GM19023 (cell line): ENCODE measurements around the gene FYB1.

Experiments
- ATAC-seq: cut with Tn5 transposase; IDR thresholded peaks from one replicate; pipeline ENCODE4 v1.9.1; 2021; ENCODE audit warnings: mild to moderate bottlenecking, moderate library complexity; ENCODE audit not compliant: unreplicated experiment

Gene FYB1

GRCh38 chr5:39164016-39164415 is 55.3 kb downstream of the FYB1 start:
- no peak for ATAC-seq

- ATAC-seq = no peak
These were observed 57.8 kb downstream of the FYB1 start for GRCh38 chr5:39161578-39161977.

DNA sequence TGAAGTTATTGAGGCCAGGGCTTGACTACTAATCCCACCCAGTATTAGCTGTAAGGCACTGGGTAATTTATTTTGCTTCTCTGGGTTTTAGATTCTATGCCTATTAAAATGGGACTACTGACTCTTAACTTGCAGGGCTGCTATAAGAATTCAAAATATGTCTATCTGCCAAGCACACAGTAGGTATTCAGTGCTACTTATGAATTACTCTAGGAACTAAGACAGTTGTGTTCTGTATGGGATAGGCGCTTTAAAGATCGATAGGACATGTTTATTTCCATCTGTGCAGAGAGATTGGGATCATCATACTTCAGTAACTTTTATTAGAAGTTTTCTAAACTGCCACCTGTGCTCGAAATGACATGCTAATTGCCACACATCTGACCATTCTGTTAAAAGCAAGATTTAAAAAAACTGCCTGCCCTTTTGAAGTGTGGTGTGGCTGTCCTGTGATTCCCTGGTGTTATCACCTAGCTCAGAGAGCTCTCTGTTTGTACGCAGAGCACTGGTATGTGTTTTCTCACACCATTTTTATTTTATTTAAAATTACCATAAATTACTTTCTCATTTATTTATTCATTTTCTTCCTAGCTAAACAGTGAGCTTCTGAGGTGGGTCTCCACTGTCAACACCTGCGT is 58.7 kb downstream of the FYB1 start:
- no peak for ATAC-seq

DNA sequence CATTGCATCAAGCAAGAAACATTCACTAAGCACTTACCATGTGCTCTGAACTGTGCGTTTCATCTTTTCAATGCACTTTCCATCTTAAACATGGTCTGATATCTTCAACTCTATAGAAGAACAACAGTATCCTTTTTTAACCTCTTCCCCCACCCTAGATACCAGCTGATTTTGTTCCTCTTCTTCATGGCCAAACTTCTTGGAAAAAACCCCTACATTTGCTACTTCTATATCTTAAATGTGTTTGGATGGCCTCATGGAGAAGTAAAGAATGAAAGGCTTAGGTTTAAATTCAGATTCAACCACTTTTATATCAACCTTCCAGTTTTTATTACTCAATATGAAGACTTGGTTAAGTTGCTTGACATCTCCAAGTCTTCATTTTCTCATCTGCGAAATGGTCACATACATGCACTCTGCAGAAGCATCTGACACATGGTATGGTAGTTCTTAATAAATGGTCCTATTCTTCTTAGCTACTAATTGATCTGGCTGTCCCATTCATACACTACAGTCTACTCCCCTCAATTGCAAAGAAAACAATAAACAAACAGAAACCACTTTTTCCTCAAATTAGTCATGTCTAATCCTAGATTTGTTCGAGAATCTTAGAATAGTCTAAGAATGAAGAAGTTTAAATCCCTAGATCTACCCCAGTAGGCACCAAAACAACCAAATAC is 59.4 kb downstream of the FYB1 start:
- ATAC-seq = no peak

DNA sequence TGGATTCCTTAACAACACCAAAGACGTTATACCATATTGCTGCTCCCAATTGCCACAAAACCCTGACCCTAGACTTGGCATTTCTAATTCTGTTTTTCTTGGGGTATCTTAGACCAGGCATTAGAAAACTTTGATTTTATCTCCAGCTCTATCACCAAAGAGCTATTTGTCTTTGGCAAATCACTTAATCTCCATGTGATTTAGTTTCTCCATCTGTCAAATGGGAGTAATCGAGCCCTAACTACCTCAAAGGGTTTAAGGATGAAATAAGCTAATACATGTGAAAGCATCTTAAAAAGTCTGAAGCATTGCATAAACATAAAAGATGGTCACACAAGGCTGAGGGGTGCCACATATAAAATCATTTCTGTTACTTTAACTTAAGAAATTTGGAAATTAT is 60.6 kb downstream of the FYB1 start:
- no peak for ATAC-seq

GRCh38 chr5:39158127-39158593 is 61.2 kb downstream of the FYB1 start:
- ATAC-seq = no peak

- no peak for ATAC-seq
These were observed 61.7 kb downstream of the FYB1 start for GRCh38 chr5:39157701-39158100.

DNA sequence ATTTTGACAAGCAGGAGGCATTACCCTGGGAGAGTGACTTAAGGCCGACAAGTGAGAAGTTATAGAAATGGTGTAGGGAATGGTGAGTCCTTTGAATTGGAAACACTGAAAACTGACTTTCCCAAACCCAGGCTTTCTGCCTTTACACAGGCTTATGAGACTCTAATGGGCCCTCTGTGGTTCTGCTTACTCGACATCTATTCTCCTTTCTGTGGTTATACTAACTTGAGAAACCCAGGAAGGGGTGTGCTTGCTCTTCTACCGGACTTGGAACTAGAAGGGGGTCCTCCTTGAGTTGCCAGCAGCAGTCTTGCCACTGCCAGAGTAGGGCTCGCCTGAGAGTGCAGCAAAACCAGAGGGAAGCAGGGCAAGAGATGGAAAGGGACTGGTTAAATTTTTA is 63.3 kb downstream of the FYB1 start:
- ATAC-seq = no peak

DNA sequence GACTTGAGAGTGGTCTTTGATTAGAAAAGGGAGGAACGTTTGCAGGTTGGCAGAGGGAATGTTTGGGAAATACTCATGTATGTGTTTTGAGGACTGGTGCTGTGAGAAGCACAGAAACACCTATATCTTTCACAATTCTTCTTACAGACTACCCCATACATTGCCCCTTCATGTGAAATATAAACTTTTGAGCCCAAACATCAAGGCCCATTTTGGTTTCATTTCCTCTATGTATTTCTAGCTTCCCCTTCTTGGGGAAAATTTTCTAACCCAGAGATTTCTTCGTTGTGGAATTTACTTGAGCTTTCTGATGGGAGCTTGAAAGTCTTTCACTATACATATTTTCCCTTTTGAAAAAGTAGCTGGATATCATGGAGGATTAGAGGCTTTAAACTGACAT is 67.6 kb downstream of the FYB1 start:
- no peak for ATAC-seq

DNA sequence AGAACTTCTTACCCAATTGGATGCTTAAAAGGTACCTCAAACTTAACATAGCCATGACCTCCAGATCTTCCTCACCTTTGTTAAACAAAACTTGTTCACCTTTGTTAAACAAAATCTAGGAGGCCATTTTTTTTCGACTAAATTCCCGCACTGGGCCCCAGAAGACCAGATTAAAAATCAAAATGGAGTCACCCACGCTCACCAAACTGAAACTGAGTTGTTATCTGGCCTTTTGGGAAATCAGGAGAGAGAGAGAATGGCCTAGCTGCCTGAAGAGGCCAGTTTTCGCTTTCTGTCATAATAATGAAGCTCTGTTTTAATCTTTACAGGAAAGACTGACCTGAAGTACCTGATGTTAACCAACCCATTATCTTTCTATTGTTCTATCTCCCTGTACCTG is 69.4 kb downstream of the FYB1 start:
- ATAC-seq = no peak

DNA sequence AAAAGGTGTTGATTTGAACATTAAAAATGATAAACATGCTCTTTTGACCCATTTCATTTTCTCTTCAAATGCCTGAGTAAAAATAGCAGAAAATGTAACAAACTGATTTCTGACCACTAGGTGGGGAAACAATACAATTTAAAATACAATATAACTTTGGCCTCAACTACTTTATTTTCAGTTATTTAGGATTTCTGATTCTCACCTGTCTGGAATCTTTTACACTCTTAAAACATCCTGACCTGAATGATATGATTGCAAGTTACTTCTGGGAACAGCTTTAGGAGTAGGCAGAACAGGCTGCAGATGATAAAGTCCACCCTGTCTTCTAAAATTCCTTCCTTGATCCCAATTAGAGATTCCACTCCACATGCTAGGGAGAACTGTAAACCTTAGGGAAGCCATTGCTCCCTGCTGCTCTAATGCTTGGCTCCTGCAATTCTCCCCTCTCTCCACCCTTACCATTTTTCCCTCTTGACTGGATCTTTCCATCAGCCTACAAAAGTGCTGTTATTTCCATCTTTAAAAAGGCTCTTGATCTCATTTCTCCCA is 70.3 kb downstream of the FYB1 start:
- no peak for ATAC-seq

DNA sequence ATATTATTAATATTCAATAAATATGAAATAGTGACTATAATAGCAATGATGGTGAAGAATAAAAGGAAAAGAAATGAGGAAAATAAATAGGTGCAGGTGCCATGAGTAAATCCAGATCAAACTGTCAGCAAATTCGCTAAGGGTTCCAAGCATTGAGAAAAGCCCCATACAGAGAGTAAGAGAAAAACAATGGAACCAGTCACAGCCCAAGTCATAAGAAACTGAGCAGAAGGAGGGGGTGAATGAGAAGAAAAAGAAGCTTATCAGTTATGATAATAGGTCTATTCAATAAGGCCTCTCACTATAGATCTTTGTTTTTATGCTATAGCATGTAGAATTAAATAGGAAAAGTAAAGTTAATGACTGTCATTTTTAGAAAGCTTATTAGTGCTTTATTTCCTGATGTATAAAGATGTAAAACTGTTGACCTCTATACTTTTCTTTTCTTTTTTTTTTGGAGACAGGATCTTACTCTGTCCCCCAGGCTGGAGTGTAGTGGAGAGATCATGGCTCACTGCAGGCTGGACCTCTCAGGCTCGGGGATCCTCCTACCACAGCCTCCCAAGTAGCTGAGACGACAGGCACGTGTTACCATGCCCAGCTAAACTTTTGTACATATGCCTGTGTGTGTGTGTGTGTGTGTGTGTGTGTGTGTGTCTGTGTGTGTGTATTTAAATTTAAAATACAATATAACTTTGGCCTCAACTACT is 72.4 kb downstream of the FYB1 start:
- no peak for ATAC-seq

DNA sequence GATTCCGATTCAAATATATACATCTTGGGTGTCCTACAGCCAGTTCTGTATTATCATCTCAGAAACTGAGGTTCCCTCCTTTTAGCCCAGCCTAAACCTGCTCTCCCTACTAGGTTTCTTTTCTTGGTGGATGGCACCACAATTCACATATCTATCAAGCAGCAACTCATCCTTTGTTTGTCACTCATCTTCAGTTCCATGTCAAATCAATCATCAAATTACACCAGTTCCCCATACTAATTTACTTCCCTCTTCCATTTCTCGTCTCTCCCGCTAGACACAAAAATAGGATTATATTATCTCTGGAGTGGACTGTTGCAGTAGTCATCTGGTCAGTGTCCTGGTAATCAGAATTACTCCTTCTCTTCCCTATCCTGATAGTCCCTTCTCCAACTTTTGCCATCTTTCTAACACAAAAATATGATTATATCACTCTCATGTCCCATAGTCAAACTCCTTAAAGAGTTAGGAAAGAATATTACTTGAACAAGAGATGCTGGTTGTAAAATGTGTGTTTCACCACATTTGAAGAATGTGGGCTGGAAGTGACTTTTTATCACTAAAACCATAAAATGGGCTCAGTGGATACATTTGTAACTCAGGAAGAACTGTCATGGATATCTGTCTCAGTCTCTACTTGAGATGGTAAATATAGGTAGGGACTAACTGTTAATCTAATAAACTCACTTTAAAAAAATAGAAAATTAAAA is 76.1 kb downstream of the FYB1 start:
- no peak for ATAC-seq

GRCh38 chr5:39140558-39141168 is 78.7 kb downstream of the FYB1 start:
- no peak for ATAC-seq

- no peak for ATAC-seq
These were observed 80.5 kb downstream of the FYB1 start for GRCh38 chr5:39138892-39139291.

GRCh38 chr5:39137819-39138451 is 81.4 kb downstream of the FYB1 start:
- no peak for ATAC-seq

DNA sequence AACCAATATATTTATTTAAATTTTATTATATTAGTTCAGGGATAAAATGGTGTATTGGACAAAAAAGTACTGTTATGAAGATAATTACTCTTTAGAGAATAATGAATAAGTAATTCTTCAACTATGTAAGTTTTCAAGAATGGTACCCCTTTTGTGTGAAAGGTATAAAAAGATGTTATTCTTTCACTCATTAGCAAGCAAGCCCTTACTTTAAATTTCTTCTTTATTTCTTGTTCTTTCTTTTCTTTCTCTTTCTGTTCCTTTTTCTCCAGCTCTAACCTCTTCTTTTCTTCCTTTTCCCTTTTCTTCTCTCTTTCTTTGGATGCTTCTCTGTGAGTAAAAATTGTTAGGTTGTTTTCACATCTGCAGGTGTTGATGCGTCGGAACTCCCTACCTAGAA is 82.0 kb downstream of the FYB1 start:
- ATAC-seq = no peak

DNA sequence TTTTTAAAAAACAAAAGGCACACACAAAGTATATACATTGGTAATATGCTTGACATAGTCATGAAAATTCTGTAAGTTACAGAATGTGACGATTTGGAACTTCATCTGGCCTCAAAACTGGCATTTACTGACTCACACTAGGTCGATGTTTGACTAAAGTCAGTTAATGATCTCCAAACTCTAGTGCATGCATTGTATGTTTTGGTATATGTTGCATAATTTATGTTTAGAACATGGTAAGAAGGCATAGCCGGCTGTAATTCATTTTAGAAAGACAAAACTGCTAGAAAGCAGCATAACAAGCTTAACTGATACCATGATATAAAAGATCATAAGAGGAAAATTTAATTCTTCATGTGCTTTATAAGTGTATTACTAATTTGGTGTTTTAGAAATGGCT is 86.6 kb downstream of the FYB1 start:
- no peak for ATAC-seq

DNA sequence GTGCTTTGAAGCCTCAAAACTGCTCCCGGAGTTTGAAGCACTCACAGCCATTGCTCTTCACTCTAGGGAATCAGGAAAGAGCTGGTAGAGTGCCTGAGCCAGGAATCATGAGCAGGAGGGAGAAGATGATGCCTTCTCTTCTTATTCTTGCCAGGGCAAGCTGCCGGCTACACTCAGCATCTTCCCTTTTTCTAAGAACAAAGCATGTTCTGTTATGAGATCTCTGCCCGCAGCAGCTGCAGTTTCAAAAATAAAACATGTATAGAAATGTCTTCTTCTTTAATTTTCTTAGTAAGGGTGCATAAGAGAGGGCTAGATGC is 87.3 kb downstream of the FYB1 start:
- ATAC-seq = no peak
